Nucleus accumbens (tissue), 56 donors: ENCODE results near the gene RFX7.
"Not testable (repeated sequence)": the region's sequence is repeated elsewhere in the genome, so short reads cannot be mapped to it uniquely, and the experiment has no call there.

Source experiments
- DNase-seq, 56 donors: peaks; one replicate each; lab custom pipeline; 2025; lab: John Stamatoyannopoulos, UW

RFX7 gene

DNA sequence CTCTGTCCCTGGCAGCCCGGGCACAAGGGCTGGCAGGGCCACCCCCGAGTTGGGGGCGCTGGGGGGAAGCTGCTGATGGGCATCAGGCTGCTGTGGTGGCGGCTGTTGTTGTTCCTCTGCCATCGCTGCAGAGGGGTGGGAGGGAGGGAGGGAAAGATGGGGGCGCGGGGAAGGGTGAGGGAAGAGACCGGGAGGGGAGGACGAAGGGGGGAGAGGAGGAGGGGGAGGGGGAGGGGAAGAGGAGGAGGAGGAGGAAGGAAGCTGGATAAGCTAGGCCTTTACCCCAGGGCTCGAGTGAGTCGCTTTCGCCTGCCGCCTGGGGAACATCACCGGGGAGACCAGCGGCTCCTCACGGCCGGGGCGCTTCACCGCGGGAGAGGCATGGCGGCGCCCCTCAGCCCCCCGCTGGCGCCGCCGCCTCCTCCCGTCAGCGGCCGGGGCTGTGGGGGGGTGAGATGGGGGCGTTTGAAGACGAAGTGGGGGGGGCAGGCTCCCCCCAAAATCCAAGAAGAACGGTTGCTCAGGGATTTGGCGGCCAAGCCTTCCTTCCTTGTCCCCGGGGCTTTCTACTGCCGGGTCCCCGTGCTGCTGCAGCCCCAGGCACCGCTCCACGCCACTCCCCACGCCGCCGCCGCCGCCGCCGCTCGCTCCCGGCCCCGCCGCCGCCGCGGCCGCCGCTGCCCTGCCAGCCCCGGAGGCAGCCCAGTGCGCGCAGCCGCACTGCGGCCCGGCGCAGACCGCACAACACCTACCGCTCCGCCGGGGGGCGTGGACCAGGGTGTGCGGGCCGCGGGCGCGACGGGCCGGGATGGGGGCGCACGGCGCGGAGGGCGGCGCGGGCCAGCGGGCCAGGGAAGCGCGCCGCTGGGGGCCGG is at the start of gene RFX7:
RFX7 (minus strand) TSS at position 717 of the 875 bp plus-strand sequence; CDS start at position 123, 594 bp downstream.
- DNase-seq = peak in 54 of 56 donors; percentile 15 to 88 (median 71)

GRCh38 chr15:56292546-56293316 is 49.1 kb upstream of the RFX7 start:
- no peak for DNase-seq

DNA sequence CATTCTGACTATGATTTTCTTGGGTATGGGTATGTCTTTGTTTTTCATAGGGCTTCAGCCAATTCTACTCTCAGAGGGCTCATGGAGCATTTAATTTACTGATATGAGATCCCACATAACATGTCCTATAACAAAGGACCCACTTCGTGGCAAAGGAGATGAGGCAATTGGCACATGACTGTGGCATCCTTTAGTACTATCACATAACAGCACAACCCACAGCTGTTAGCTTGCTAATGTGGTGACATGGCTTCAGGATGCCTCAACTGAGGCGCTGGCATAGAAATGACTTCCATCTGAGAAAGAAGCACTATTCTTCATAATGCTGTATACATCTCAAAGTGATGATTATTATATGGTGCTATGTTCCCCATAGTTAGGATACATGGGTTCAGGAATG is 48.1 kb upstream of the RFX7 start:
- no peak for DNase-seq

DNA sequence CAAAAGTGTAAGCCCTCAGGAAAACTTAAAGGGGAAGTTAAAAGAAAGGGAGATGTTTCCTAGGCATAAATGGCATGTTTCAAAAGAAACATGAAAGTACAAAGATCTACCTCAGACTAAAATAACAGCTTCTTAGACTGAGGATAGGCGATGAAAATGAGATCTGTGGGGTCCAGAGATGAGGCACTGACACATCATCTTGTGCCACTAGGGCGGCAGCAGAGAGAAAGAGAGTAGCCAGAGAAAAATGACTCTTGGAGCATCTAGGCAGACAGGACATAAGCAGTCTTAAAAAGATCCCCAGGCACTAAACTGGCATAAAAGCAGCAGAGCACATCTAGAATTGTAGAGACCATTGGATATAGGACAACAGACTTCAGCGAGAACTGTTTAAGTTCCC is 42.5 kb upstream of the RFX7 start:
- DNase-seq = no peak

- DNase-seq = no peak
These were observed 37.5 kb upstream of the RFX7 start for GRCh38 chr15:56281145-56281544.

- DNase-seq = no peak
These were observed 30.0 kb upstream of the RFX7 start for GRCh38 chr15:56273724-56274123.

DNA sequence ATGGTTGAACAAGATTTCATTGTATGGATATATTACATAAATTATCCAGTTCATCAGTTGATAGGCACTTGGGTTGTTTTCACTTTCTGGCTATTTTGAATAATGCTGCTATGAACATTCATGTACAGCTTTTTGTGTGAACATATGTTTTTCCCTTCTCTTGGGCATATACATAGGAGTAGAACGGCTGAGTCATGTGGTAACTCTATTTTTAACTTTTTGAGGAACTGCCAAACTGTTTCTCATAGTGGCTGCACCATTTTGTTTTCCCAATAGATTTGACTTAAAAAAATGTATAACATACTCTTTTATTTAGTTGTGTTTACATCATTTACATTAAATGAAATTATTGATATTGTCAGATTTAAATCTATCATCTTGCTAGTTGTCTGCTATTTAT is 28.8 kb upstream of the RFX7 start:
- no peak for DNase-seq

DNA sequence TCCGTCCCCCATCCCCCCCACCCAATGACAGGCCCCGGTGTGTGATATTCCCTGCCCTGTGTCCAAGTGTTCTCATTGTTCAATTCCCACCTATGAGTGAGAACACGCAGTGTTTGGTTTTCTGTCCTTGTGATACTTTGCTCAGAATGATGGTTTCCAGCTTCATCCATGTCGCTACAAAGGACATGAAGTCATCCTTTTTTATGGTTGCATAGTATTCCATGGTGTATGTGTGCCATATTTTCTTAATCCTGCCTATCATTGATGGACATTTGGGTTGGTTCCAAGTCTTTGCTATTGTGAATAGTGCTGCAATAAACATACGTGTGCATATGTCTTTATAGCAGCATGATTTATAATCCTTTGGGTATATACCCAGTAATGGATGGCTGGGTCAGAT is 22.8 kb upstream of the RFX7 start:
- DNase-seq = not testable (repeated sequence)

- no peak for DNase-seq
These were observed 18.3 kb upstream of the RFX7 start for GRCh38 chr15:56261854-56262509.

- not testable (repeated sequence) for DNase-seq
These were observed 13.6 kb upstream of the RFX7 start for GRCh38 chr15:56257306-56257705.

DNA sequence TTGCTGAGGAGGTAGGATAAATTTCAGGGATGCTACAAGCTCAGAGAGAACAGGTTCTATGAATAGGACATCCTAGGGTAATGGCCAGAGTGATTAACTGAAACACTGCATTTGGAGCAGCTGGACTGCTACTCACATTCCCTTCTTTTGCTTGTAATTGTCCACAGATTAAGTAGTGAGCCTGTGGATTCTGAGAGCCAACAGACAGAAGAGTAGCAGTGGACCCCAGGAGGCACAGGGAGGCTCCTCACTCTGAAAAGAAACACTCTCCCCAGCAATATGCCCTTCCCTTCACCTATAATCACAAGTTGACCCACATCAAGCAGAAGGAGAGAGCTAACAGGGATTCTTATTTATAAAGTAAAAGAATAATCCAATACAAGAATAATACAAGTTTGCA is 10.6 kb upstream of the RFX7 start:
- no peak for DNase-seq

- DNase-seq = no peak
These were observed 8.7 kb upstream of the RFX7 start for GRCh38 chr15:56252386-56252785.

- no peak for DNase-seq
These were observed 7.8 kb upstream of the RFX7 start for GRCh38 chr15:56251315-56252095.

DNA sequence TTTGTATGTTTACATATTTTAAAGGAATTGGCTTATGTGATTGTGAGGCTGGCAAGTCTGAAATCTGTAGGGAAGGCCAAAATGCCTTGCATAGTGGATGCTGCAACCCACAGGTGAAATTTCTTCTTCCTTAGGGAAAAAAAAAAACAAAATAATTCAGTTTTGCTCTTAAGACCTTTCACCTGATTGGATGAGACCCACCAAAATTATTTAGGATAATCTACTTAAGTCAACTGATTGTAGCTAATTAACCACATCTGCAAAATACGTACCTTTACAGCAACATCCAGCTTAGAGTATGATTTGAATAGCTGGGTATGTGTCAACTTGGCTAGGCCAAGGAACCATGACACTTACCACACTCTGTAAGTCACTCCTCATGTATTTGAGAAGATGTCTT is 6.9 kb upstream of the RFX7 start:
- no peak for DNase-seq

- DNase-seq = peak in 4 of 56 donors; percentile 0 to 3 (median 1)
These were observed 5.4 kb upstream of the RFX7 start for GRCh38 chr15:56249092-56249491.

GRCh38 chr15:56248311-56248992 is 4.8 kb upstream of the RFX7 start:
- no peak for DNase-seq

DNA sequence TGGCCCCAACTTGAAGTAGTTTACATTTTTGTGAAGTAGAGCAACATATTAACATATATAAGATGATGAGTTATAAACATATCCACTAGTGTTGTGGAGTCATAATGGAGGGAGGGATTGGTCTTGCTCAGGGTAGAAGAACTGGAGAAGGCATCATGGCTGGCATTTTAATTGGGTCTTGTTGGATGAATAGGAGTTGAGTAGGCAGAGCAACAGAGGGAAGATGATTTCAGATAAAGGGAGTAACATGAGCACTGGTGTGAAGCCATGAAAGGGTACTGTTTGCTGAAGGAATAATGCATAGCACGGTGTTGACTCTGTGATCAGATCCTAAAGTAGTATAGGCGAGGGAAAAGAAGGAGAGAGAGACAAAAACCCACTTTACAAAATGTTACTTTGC is 3.6 kb upstream of the RFX7 start:
- DNase-seq = no peak

DNA sequence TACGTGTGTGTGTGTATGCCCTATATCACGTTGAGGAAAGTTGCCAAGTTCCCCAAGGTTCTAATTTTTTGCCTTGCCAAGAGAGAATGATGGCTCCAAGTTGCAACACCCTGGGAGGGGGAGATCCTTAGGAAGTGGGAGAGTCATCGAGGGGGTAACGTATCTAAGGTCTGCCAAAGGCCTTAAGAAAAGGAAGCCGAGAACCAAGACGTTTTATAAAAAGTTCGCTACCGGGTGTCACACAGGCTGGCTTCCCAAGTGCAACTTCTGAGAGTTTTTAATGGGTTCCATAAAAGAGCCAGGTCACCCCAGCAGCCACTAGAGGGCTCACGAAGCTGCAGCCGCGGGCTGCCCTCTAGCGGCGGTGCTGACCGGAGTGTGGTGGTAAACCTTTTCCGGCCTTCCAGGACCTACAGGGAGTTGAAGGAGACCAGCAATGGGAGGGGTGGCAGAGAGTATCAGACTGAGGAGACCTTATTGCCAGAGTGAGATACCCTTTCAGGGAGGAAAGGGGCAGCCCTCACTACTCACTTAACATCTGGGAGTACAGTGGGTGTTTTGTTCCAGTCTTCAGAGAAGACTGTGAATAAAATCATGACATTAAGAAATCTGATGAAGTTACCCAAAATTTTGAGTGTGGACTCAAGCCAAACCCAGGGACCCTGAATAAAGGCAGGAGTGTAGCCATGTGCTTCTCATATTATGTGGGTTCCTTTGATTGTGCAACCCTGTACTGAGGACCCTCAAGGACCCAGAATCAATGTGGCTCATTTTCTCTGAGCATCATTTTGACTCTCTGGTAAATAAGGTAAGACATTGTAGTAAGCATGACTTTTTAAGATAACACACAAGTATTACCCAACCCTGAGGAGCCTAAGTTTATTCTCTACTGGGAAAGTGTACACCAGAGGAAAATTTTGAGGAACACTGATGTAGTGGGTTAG is 2.5 kb upstream of the RFX7 start:
- peak in 55 of 56 donors; percentile 24 to 89 (median 70) for DNase-seq
